Epithelial cell of alveolus of lung (primary cell): ENCODE results near the gene OR11H6. TPM values are rescaled to one million over a fixed set of nuclear protein-coding genes. Genes with fewer than 3 reads are reported as not detected.

Experiments used
- total RNA-seq: library from RNA; depleted of rRNA; stranded (reverse); fragments of >200 nt; gene quantifications from 2 replicates; pipeline ENCODE4 v1.2.1, GENCODE V29; 2015

OR11H6 gene
- not detected in 2 replicates for total RNA-seq

GRCh38 chr14:20223410-20223809 is at the start of gene OR11H6:
Gene OR11H6 (plus strand): TSS chr14:20223710. CDS start chr14:20223710, 0 bp downstream.

GRCh38 chr14:20190596-20190995 is 32.9 kb upstream of the OR11H6 start, which contains the start of gene OR11G2:
Gene OR11G2 (plus strand): TSS chr14:20190896. CDS start chr14:20197438, 6,542 bp downstream.

GRCh38 chr14:20228681-20229080 is 5.2 kb downstream of the OR11H6 start, which contains the start of gene OR11H7:
Gene OR11H7 (plus strand): TSS chr14:20228981.

Other genes starting within 250 kb of the OR11H6 start
- not detected in 2 replicates for gene OR4K15, start 248.1 kb upstream of the OR11H6 start, total RNA-seq
- gene OR4Q2, start 221.5 kb upstream of the OR11H6 start, total RNA-seq, result not detected in 2 replicates
- gene OR4K14, start 204.4 kb upstream of the OR11H6 start, total RNA-seq, result not detected in 2 replicates
- not detected in 2 replicates for gene OR4K13, start 187.7 kb upstream of the OR11H6 start, total RNA-seq
- not detected in 2 replicates for gene OR4L1, start 163.7 kb upstream of the OR11H6 start, total RNA-seq
- not detected in 2 replicates for gene OR4K17, start 113.0 kb upstream of the OR11H6 start, total RNA-seq
- gene OR4N5, start 84.9 kb upstream of the OR11H6 start, total RNA-seq, result not detected in 2 replicates
- gene OR11G2, start 32.8 kb upstream of the OR11H6 start, total RNA-seq, result not detected in 2 replicates
- not detected in 2 replicates for gene OR11H7, start 5.3 kb downstream of the OR11H6 start, total RNA-seq
- gene OR11H4, start 15.6 kb downstream of the OR11H6 start, total RNA-seq, result not detected in 2 replicates
- gene TTC5, start 82.2 kb downstream of the OR11H6 start, total RNA-seq, result 12.9 and 15.8 TPM in 2 replicates
- 80.0 and 116 TPM in 2 replicates for gene CCNB1IP1, start 109.6 kb downstream of the OR11H6 start, total RNA-seq
- gene PARP2, start 119.9 kb downstream of the OR11H6 start, total RNA-seq, result 6.3 and 12.9 TPM in 2 replicates
- 8.8 and 16.8 TPM in 2 replicates for gene TEP1, start 189.8 kb downstream of the OR11H6 start, total RNA-seq
- gene KLHL33, start 212.5 kb downstream of the OR11H6 start, total RNA-seq, result 0.13 TPM in 1 of 2 replicates, not detected in the other
- 17.4 and 52.4 TPM in 2 replicates for gene OSGEP, start 231.1 kb downstream of the OR11H6 start, total RNA-seq
- 196 and 208 TPM in 2 replicates for gene APEX1, start 231.5 kb downstream of the OR11H6 start, total RNA-seq
- gene PIP4P1, start 237.7 kb downstream of the OR11H6 start, total RNA-seq, result 12.2 and 16.9 TPM in 2 replicates
- 15.6 and 42.8 TPM in 2 replicates for gene PNP, start 245.7 kb downstream of the OR11H6 start, total RNA-seq